ENCODE results near the gene PRLR.
"Not testable (repeated sequence)": the region's sequence is repeated elsewhere in the genome, so short reads cannot be mapped to it uniquely, and the experiment has no call there.

The PRLR gene

DNA sequence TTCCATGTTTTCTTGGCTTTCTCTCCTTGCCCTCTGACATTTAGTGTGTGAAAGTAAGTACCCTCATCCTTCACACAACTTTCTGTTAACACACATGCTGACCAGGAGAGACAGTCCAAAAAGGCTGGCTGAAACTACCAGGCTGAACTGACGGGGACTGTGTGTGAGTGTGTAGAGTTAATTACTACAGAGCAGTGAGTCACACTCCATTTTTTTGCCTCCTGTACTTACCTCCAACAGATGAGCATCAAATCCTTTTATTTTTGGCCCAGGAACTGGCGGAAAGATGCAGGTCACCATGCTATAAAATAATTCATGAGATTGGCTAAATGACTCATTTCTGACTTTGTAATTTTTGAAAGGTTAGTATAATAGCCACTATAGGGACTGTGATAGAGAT, 162.3 kb downstream of the PRLR start:
- DNase-seq = no peak

DNA sequence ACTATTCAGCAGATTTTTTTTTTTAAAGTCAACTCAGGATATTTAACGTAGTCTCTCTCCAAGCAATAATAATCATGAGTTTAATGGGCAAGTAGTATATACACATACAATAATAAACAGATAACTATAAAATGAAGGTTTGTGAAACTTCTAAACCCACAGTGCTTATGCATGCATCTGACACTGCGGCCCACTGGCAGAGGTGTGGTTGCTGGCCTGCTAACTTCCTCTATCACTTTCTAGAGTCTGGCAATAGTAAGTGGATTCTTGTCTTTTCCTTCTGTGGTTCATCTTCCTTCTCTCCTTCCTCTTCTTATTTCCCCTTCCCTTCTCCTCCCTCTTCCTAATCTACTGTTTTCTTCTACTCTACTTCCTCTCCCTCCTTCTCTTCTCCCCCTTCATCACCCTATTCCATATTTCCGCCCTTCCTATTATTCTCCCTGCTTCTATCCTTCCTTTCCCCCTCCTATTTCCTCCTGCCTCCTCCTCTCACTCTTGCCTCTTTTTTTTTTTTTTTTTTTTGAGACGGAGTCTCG, 164.0 kb downstream of the PRLR start:
- DNase-seq = peak; percentile 27 to 35 (median 29)

DNA sequence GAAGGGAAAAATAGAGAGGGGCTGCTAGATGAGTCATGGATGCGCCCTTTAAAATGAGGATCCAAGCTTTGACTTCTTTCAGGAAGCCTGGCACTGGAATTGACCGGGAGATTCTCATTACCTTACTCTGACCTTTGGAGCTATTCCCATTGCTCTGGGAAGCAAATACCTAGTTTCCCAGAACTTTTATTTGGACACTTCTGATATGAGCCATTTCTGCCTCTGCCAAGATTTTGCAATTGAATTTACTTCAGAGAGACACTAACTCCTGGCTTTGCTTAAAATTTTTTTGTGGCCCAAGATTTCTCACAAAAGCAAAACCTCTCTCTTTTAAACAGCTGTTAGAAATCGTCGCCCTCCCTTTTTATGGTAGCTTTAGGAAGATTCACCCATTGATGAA, 166.9 kb downstream of the PRLR start:
- DNase-seq = no peak

DNA sequence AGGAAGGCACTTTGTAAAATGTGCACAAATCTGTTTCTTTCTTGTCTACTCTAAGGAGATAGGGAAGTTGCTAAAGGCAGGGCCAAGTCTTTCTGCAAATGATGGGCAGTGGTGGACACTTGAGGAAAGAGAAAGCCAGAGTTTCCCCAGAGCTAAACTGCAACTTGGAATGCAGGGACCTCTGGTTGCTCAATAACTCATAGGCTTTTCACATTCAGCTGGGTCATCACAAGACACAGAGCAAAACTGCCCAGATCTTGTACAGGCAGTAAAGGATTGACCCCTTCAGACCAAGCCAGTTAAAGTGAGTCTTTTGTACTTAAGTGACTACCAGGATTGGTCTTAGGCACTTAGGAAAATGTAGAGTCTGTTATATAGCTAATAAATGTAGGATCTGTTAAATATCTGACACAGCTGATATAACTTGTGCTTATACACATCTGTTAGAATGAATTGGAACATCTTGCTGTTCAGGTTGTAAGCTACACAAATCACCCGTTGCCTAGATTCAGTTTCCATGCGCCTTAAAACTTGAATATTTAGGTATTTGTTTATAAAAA, 169.0 kb downstream of the PRLR start:
- peak in 2 of 3 donors; percentile 7 to 30 for DNase-seq

DNA sequence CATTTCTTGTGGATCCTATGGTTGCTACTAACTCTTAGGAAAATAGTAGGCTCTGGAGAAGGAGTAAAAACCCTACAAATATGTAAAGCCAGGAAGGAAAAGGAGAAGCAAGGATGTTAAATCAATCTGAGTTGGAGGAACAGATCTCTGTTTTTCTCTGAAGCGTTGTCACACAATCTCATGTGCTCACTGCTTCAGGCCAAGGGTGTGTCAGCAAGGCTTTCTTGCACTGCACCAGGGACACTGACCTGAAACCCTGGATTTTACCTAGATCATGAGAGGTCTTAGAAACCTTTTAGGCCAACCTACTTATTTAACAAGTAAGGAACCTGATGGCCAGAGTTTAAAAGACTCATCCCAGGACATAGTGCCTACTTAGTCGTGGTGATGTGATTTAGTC, 170.1 kb downstream of the PRLR start:
- no peak for DNase-seq

DNA sequence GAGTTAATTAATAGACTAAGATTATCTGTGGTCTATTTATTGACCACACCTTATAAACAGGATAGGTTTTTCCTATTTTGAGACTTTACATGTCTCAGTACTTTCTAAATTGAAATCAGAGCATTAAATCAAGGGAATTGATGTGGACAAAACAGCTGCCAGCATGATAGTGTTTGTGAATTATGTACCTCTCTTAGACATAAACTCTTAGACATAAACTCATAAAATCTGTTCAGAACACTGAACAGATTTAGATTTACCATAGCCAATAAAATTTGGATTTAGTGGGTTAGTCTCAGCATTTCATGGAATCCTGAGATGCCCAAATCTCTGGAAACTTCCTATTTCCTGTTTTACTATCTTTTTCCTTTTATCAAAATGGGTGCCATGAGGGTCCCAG, 171.0 kb downstream of the PRLR start:
- no peak for DNase-seq

DNA sequence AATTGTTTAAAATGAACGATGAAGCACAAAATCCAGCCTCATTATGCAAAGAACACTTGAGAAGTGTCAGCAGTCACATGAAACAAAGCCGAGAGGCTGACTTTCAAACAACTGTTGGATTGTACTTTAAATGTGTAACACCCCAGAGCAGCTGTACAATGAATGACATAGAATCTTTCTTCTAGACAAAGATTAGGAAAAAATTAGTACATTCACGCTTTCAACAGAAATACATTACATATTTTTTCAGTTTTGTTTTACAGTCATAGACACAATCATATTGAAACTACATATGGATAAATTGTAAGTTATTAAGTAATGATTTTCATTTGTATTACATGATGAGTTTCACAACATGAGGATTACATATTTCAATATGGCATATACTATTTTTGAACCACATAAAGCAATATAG, 171.9 kb downstream of the PRLR start:
- no peak for DNase-seq

DNA sequence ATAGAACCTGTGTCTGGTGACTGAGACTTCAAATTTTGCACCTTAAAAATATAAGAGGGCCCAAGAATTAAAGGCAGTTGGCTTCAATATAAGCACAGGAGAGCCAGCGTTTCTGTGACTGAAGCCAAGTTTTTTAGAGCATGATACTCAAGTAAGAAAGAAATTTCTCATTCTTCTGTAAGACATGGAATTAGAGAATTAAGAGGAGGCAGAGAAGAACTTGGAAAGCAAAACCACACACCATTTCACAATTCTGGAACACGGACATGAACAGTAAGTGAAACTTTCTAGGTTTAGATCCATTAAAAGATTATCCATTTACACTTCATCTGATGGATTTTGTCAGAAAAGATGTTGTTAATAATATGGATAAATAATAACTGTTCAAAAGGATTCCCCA, 173.6 kb downstream of the PRLR start:
- DNase-seq = peak in 1 of 3 donors; percentile 23

DNA sequence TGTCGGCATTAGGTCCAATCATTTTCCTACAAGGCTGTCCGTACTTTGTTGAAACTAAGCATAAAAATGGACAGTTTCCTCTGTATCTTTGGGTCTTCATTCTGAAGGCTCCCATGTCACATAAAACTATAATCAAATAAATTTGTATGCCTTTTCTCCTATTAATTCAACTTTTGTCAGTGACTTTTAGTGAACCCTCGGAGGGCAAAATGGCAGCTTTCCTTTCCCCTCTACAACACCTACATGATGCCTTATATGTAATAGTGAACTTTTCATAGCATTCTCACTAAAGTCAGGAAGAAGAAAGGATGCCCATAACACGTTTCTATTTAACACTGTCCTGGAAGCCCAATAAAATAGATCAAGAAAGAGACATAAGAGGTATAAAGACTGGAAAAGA, 177.4 kb downstream of the PRLR start:
- DNase-seq = no peak

DNA sequence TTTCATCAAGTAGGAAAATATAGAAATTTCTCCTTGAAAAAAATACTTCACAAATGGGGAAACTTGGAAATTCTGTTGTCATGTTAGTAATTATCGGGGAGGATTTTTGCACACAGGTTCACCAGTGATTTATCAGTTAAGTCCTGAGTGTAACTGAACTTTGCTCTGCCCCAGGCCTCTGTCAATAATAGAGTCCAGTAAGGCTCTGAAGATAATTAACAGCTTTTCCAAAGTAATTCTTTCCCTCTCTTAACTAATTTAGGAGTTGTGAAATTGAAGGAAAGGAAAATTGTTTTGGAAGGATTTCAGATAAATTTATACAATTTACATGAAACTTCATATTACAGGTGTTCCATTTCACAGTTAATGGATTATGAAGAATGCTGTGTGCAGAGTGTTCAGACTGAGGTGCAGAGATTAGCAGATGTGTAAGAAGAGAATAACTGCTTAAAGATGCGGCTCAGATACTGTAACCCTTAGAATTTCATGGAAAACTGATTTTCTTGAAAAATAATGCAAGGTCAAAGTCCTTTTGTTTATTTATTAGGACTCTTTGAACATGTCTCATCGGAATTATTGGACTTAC, 179.7 kb downstream of the PRLR start:
- no peak for DNase-seq

DNA sequence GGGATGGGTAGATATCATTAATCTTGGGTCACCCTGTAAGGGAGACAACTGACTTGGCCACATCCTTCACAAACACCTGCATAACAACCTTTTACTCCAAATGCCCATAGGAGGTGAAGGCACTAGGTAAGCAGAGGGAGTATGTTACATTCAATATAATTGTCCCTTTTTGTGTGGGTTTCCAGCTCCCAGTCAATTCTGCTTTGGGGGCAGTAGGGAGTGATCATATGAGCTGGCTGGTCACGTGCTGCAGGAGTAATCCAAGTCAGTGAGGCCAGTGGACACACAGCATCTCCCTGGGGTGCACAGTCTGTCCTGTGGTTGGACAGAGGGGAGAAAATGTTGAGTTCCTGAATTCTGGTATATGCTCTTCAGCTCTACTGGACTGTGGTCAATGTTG, 181.4 kb downstream of the PRLR start:
- DNase-seq = no peak

DNA sequence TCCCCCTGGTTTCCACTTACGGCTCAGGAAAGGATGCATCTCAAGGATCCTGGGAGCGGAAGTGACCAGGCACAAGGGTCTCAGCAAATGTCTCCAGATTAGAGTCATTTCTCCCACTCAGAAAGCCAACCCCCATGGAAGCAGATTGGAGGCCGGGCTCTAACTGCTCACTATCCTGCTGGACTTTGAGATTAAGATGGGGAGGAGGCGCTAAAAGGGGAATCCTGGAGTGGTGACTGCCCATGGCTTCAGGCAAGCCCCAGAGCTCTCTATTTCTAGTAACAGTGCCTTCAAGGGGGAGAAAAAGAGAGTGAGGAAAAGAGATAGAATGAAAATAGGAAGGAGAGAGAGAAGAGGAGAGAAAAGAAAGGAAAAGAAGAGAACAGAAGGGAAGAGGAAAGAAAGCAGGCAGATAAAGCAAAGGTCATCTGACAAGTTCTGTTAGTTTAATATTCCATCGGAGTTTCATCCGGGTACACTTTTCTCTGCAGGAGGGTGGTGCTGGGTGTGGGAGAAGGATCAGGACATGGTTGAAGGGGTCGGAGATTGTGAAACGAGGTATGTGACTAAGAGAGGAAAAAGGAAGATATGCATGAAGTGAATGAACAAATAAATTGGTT, 182.4 kb downstream of the PRLR start, which contains the start of gene AGXT2:
Gene AGXT2 (minus strand): TSS at position 165 of the 620 bp plus-strand sequence. CDS start 57 bp downstream, at position 108.
- no peak for DNase-seq

DNA sequence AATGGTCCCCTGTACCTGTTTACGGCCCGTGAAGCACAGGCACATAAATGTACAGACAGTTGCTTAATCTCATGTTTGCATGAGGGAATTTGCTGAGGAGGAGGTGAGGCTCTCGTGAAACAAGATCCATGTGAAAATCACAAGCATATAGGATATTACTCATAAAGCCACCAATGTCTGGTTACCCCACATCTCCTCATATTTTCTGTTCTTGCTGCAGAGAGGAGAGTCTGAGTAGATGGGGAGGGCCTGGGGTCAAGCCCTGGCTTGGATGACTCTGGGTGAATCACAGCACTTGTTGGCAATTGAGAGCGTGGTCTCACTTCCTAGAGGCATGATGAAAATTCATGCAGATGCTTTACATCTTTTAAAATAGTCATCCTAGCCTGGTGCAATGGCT, 183.5 kb downstream of the PRLR start:
- DNase-seq = peak; percentile 7 to 44 (median 18)

DNA sequence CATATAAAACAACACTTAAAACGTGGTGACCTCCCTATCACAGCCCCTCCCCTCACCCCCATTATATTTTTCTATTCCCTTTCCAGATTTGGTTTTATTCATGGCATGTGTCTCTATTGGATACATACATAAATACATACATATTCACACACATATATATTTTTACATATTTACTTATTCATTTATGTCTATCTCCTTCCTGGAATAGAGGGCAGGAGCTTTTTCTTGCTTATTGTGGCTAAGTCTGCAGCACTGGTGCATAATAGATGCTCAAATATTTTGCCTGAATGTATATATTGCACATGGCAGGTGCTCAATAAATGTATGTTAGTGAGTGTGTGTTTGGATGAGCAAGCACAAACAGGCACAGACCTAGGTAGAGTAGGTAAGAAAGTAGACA, 185.0 kb downstream of the PRLR start:
- no peak for DNase-seq

DNA sequence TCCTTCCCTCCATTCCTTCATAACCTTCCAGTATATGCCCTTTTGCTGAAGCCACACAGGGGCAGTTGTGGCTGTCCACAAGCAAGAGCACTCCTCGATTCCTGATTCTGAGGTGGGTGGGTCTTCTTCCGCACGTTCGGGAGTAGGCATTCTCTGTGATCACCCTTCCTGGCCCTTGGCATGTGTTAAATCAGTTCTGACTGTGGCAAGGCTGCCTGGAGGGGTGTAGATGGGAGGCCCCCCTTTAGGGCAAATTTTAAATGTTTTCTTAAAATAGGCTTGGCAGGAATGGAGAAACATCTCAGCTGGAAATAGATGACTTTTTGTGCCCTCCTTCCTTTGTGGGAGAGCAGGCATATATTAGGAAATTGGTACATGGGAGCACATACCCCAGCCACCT, 185.6 kb downstream of the PRLR start:
- DNase-seq = no peak

DNA sequence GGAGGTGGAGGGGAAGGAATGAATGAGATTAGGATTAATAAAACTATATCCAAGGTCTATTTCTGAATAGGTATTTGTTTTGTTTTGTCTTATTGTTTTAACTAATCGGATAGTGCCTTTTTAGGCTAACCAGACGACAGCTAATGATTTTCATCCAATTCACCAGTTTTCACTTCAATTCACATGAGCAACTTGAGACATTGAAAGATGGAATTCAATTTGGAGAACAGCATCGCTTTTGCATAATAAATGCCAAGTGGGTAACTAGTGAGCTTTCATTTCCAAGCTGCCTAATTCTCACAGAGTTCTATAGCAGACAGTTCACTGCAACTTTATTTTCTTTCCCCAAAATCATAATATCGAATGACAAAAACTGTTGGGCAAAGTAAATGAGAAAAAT, 187.5 kb downstream of the PRLR start:
- DNase-seq = no peak

DNA sequence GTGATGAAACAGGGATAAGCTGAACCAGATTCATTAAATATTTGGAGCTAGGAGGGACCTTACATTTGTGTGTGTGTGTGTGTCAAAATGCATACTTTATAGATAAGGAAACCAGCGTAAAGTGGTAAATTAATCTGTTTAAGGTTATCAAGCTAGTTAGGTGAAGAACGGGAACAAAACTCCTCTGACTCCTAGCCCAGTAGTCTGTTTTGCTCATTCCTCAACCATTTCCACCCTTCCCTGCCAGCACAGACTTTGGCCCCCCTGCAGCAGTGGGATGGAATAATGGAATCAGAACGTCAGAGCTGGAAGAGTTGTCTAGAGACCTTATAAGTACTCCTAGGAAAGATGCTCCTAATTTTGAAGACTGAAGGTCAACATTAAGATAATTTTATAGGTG, 189.0 kb downstream of the PRLR start:
- DNase-seq = no peak

DNA sequence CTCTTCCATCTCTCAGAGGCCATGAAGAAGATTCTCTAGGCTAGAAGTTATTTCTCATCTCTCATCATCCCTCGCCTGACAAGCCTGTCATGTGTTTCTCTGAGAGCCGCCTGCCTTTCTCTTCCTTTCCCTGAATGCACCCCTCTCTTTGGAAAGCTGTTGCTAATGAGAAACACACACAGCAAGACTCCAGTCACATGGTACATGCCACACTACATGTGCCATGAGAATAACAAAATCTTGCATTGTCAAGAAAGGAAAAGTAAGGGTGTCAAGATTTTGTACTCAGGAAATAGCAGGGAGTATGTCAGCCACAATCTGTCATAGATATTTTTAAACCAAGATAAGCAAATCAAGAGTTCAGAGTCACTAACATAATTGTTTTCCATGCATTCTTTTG, 191.4 kb downstream of the PRLR start:
- no peak for DNase-seq

DNA sequence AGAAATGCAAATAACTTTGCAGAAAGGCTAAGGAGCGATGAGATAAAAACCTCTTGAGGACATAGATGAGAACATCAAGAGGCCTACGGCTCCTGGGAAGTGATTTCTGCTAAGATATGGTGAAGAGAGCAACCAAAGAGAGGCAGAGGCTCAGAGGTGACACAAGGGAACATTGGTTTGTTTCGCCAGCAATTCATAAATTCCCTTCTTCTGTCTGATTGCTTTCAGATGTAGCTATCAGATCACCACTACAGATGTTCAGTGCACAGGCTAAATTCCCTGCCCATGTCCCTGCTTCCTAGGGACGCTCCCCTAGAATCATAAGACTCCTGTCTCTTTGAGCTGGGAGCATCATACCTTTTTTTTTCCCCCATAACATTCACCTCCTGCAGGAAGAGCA, 193.8 kb downstream of the PRLR start:
- no peak for DNase-seq

DNA sequence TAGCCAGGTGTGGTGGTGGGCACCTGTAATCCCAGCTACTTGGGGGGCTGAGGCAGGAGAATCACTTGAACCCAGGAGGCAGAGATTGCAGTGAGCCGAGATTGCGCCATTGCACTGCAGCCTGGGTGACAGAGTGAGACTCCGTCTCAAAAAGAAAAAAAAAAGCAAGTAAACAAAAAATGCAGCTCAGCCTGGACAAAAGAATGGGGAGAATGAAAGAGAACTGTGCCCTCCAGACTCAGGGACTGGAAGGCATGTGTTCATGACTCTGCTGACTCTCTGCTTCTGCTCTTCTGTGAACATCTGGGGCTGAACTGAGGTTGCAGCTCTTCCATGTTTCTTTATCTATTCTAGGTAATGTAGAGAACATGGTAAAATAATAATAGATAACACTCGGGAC, 194.4 kb downstream of the PRLR start:
- not testable (repeated sequence) for DNase-seq

DNA sequence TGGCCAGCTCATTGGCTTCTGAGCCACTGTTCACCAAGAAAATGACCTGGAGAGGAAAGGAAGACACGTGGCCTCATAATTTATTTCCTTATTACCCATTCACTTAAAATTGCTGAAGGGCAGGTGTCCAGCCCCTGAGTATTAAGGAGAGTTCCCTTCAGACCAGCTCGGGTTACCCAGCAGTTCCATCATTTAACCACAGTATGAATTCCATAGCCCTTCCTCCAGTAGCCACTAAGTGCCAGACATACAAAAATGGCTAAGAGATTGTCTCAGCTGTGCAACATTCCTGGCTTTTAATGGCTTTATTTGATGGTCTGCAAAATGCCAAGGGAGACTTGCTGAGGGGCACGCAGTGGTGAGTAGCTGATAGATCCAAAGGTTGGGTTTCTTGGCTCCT, 195.0 kb downstream of the PRLR start:
- DNase-seq = no peak

DNA sequence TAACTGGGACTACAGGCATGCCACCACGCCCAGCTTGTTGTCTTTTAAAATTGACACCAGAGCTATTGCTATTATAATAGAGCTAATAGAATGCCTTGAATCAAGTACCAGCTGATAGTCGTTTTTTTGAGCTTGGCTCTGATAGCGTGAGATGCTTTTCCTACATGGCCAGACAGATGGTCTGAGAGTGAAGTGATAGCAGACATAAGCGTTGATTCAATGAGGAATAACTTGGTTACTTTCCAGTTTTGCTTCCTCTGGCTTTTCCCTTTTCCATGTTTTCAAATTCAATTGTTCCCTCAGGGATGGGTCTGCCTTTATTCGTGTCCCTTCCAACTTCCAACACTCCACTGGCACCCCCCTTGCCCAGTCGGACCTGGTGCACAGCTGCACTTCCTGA, 197.9 kb downstream of the PRLR start:
- DNase-seq = no peak

DNA sequence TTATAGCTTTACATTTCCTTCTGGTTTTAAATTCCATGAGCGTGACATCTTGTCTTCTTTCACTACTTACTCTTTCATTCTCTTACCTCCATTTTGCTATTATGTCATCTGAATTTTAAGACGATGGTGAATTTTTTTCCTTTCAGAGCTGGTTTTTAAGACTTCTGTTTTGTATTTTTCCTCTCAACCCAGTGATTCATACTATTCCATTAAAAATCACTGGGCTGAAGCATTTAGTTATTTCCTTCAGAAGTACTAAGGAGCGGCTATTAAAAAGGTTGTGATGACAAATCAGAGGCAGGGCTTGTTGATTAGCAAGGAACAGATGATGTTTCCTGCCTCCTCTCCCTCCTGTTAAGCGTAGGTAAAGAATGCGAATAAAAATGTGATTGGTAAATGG, 199.0 kb downstream of the PRLR start:
- DNase-seq = no peak

DNA sequence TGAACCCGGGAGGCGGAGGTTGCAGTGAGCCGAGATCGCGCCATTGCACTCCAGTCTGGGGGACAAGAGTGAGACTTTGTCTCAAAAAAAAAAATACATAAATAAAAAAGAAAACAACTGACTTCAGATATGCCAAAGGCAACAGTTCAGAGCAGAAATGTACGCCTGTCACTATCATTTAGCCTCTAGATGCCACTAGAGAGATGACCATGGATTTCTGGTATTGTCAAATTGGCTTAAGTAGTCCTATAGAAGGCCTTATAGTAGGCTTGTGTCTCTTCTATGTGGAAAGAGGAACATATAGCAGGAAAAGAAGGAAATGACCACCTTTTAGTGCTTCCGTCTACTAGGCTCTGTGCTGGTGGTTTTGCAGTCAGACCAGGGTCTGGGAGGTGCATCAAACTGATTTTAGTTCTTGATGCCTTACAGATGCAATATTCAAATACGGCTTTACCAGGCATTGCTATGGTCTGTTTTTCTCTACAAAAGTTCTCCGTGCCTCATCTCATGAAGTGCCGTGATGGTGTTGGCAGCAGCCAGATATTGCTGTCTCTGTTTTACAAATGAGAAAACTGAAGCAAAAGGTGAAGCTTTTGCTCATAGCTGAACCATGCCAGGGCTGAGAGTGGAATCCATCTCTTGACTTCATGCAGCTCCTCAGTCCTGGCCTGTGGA, 199.7 kb downstream of the PRLR start:
- peak in 2 of 3 donors; percentile 3 to 8 for DNase-seq

All from suppressor macrophage treated with lipopolysaccharide for 1 hour (primary cell).